SK-N-DZ (cell line): Measurements from ENCODE around the gene VPS52.
"Not testable (repeated sequence)": the region's sequence is repeated elsewhere in the genome, so short reads cannot be mapped to it uniquely, and the experiment has no call there.

Experiments
- DNase-seq: peaks from one replicate; pipeline ENCODE4 v3.0.0-alpha.2; 2015; ENCODE audit warnings: low spot score

Gene VPS52

GRCh38 chr6:33280539-33280938 lies 8.9 kb upstream of the VPS52 start:
- no peak for DNase-seq

- peak; percentile 82 for DNase-seq
These were observed 8.4 kb upstream of the VPS52 start for GRCh38 chr6:33279971-33280511.

- no peak for DNase-seq
These were observed 7.6 kb upstream of the VPS52 start for GRCh38 chr6:33279257-33279695.

GRCh38 chr6:33278810-33279209 lies 7.1 kb upstream of the VPS52 start:
- DNase-seq = no peak

- DNase-seq = no peak
These were observed 6.7 kb upstream of the VPS52 start for GRCh38 chr6:33278392-33278741.

GRCh38 chr6:33277663-33278391 lies 6.2 kb upstream of the VPS52 start:
- DNase-seq = no peak

GRCh38 chr6:33276864-33277662 lies 5.4 kb upstream of the VPS52 start, which contains the start of gene B3GALT4:
B3GALT4 (plus strand) TSS chr6:33277123; CDS start chr6:33277420, 297 bp downstream.
- peak; percentile 87 for DNase-seq

- no peak for DNase-seq
These were observed 4.8 kb upstream of the VPS52 start for GRCh38 chr6:33276581-33276863.

- not testable (repeated sequence) for DNase-seq
These were observed 4.3 kb upstream of the VPS52 start for GRCh38 chr6:33275795-33276580.

- DNase-seq = no peak
These were observed 2.5 kb upstream of the VPS52 start for GRCh38 chr6:33273924-33274902.

- DNase-seq = no peak
These were observed 1.6 kb upstream of the VPS52 start for GRCh38 chr6:33273129-33273923.

GRCh38 chr6:33272275-33273128 lies 826 bp upstream of the VPS52 start:
- no peak for DNase-seq

- no peak for DNase-seq
These were observed 584 bp downstream of the VPS52 start for GRCh38 chr6:33271117-33271467.

- no peak for DNase-seq
These were observed 7.7 kb downstream of the VPS52 start for GRCh38 chr6:33264015-33264414.

GRCh38 chr6:33262490-33262889 lies 9.2 kb downstream of the VPS52 start:
- not testable (repeated sequence) for DNase-seq

GRCh38 chr6:33259032-33259431 lies 12.6 kb downstream of the VPS52 start:
- no peak for DNase-seq

- no peak for DNase-seq
These were observed 17.1 kb downstream of the VPS52 start for GRCh38 chr6:33254591-33254990.

- no peak for DNase-seq
These were observed 18.9 kb downstream of the VPS52 start for GRCh38 chr6:33252759-33253158.

GRCh38 chr6:33251395-33252012 lies 20.2 kb downstream of the VPS52 start:
- no peak for DNase-seq
